ENCODE results near the gene JAK1.

DNA sequence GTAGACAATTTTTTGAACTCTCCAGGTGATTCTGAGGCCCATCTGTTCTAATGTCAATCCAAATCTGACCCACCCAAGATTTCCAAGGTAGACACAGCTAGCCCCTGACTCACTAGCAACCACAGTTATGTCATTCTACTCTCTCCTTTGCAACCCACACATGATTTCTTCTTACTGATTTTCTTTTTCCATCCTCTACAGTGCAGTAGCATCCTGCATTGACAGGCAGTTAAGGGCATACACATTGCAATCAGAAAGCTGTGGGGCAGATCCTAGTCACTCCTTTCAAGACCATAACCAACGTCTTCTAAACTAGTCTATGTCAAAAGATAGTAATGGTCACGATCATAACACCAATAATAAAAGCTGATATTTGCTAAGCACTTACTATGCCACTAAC lies 54.2 kb downstream of the JAK1 start:
- TF ChIP-seq ZNF585B (tag by site-specific recombination; IDR thresholded peaks at IDR 0.05) (no peak), CTCF (tag by site-specific recombination; IDR thresholded peaks at IDR 0.05) (no peak), ZNF24 (tag by site-specific recombination; IDR thresholded peaks at IDR 0.05) (no peak), ZNF704 (tag by site-specific recombination; IDR thresholded peaks at IDR 0.05) (no peak), ZBTB7A (tag by site-specific recombination; IDR thresholded peaks at IDR 0.05; ENCODE audit: low read depth) (no peak), TCF7L2 (IDR thresholded peaks at IDR 0.05; ENCODE audit: borderline replicate concordance, low read depth, low read length) (no peak), TRIM28 (IDR thresholded peaks at IDR 0.05; ENCODE audit: borderline replicate concordance, low read length) (no peak)

All from HEK293 (cell line).